GM12875 (cell line): ENCODE measurements around the gene DCHS2.

Experiments used
- H3K4me3 ChIP-seq: one replicate; pipeline ENCODE4 v1.5.1; 2011; ENCODE audit warnings: low read depth, low read length, control low read depth
- TF ChIP-seq, protein P1 (sequence below): IDR thresholded peaks from 2 replicates; pipeline ENCODE4 v1.5.1; 2011; ENCODE audit warnings: low read depth, mild to moderate bottlenecking, control low read depth, inconsistent platforms, low read length, moderate library complexity, borderline replicate concordance; ENCODE audit not compliant: insufficient read depth

Gene DCHS2

DNA sequence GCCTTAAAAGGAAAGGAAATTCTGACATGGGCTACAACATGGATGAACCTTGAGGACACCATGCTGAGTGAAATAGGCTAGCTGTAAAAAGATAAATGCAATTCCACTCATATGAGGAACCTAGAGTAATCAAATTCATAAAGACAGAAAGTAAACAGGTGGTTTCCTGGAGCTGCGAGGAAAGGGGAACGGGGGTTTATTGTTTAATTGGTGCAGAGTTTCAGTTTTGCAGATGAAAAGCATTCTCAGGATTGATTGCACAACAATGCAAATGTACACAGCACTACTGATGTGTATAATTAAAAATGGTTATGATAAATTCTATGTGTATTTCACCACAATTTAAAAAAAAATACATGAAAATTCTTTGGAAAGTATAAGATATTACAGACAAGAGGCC lies 34.6 kb upstream of the DCHS2 start:
- TF ChIP-seq, protein P1, sequence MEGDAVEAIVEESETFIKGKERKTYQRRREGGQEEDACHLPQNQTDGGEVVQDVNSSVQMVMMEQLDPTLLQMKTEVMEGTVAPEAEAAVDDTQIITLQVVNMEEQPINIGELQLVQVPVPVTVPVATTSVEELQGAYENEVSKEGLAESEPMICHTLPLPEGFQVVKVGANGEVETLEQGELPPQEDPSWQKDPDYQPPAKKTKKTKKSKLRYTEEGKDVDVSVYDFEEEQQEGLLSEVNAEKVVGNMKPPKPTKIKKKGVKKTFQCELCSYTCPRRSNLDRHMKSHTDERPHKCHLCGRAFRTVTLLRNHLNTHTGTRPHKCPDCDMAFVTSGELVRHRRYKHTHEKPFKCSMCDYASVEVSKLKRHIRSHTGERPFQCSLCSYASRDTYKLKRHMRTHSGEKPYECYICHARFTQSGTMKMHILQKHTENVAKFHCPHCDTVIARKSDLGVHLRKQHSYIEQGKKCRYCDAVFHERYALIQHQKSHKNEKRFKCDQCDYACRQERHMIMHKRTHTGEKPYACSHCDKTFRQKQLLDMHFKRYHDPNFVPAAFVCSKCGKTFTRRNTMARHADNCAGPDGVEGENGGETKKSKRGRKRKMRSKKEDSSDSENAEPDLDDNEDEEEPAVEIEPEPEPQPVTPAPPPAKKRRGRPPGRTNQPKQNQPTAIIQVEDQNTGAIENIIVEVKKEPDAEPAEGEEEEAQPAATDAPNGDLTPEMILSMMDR, result no peak
- H3K4me3 ChIP-seq, result no peak overlapping the region

- TF ChIP-seq, protein P1, result no peak
- H3K4me3 ChIP-seq, result no peak overlapping the region
Observed at GRCh38 chr4:154521607-154522006, 30.0 kb upstream of the DCHS2 start.

GRCh38 chr4:154519214-154519613 lies 27.6 kb upstream of the DCHS2 start:
- TF ChIP-seq, protein P1, result no peak
- H3K4me3 ChIP-seq, result no peak overlapping the region

DNA sequence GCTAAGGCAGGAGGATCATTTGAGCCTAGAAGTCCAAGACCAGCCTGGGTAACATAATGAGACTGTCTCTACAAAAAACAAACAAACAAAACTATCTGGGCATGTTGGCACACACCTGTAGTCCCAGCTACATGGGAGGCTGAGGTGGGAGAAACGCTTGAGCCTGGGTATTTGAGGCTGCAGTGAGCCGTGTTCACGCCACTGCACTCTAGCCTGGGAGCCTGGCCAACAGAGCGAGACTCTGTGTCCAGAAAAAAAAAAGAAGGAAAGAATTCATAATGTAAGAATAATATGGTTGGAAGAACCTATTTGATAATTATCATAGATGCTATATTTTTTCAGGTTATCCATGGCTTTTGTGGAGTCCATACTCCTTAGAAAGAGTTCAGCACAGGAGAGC lies 26.0 kb upstream of the DCHS2 start:
- no peak overlapping the region for H3K4me3 ChIP-seq
- TF ChIP-seq, protein P1, result no peak

DNA sequence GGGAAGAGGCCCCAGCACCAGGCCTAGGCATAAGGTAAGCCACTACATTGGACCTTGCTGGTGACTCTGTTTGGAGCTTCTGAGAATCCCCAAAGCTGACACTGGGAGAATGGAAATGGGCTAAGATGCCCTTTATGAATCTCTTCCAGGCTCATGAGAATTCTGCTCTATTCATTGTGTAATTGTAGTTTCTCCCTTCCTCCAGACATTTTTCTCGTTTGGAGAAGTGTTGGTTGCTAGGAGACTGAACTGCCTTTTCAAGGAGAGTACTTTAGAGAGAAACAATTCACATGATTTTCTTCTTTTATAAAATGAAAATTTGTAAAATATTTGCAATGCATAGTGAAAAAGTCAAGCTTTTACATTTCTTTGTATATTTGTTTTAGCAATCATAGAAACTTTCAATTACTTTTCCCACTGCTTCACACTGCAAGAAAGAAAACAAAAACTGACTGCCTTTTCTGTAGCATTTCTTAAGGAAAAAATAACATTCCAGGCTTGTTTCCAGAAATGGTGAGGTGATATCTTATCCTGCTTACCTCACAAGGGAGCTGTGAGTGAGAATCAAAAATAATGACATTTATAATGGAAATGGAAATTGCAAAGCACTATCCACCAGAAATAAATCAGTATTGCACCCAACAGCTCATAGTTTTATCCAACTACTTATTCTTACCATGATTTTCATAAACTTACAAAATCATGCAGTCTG lies 24.9 kb upstream of the DCHS2 start:
- no peak overlapping the region for H3K4me3 ChIP-seq
- TF ChIP-seq, protein P1, result no peak

DNA sequence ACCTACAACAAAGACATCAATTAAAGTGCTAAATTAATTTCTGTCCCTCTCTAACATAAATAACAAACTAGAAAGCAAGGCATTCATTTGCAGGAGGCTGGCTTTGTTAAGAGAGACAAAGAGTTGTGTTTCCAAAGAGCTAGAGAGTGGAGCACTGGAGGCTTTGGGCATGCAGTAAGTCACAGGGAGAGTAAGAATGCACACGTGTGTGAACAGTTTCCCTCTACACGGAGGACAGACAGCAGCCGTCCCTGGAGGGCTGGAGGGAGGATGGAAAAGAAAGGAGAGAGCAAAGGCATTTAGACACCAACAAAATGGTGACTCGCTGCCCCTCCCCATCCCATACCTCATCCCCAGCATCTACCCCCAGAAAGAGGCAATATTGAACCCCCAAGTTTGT lies 20.4 kb upstream of the DCHS2 start:
- H3K4me3 ChIP-seq, result no peak overlapping the region
- TF ChIP-seq, protein P1, result no peak

DNA sequence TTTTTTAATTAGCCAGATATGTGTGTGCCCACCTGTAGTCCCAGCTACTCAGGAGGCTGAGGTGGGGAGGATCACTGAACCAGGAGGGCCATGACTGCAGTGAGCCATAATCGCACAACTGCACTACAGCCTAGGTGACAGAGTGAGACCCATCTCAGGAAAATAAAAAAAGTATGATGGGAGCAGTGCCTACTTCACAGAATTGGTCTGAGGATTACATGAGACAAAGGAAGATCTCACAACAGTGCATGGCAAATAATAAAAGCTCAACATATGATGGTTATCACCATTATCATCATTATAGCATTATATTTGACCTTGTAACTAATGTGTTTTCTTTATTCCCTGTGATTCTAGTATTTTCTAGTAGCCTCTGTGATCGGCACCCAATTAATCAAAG lies 19.9 kb upstream of the DCHS2 start:
- TF ChIP-seq, protein P1, result no peak
- no peak overlapping the region for H3K4me3 ChIP-seq
